HepG2 (cell line): Measurements from ENCODE around the gene TOLLIP. TPM values are rescaled to one million over a fixed set of nuclear protein-coding genes. Genes with fewer than 3 reads are reported as not detected.

Experiments used
- CBX1 ChIP-seq: IDR thresholded peaks from one replicate; pipeline ENCODE4 v1.6.1; 2016; ENCODE audit warnings: antibody characterized with exemption, low read depth
- DMTF1 ChIP-seq: sonication (generic); formaldehyde crosslinking; IDR thresholded peaks from 2 replicates; pipeline ENCODE4 v1.4.0; 2020; ENCODE audit warnings: mild to moderate bottlenecking, missing genetic modification reagents
- EHMT2 ChIP-seq: fragments of 200-600 bp; sonication (generic); IDR thresholded peaks from 2 replicates; pipeline ENCODE4 v1.7.0; 2017; ENCODE audit warnings: antibody characterized with exemption, low read depth, low read length, borderline replicate concordance
- HES4 ChIP-seq: sonication (generic); formaldehyde crosslinking; IDR thresholded peaks from 2 replicates; pipeline ENCODE4 v1.9.0; 2021; ENCODE audit warnings: mild to moderate bottlenecking, missing genetic modification reagents, borderline replicate concordance
- HNRNPH1 ChIP-seq: fragments of 200-400 bp; formaldehyde crosslinking; optimal IDR thresholded peaks from 2 replicates; pipeline ENCODE3; 2017; ENCODE audit warnings: mild to moderate bottlenecking, low read depth, low read length
- NCOA1 ChIP-seq: sonication (generic); formaldehyde crosslinking; IDR thresholded peaks from 2 replicates; pipeline ENCODE4 v1.9.0; 2021; ENCODE audit warnings: missing genetic modification reagents
- RFX3 ChIP-seq: IDR thresholded peaks from 2 replicates; pipeline ENCODE4 v1.6.1; 2016; ENCODE audit warnings: missing biosample characterization, missing genetic modification reagents
- RXRA ChIP-seq: sonication (generic); formaldehyde crosslinking; IDR thresholded peaks from 2 replicates; pipeline ENCODE4 v1.5.1; 2020; ENCODE audit warnings: missing genetic modification reagents
- SP140L ChIP-seq: sonication (generic); formaldehyde crosslinking; IDR thresholded peaks from 2 replicates; pipeline ENCODE4 v1.4.0; 2020; ENCODE audit warnings: missing genetic modification reagents, borderline replicate concordance
- TCF12 ChIP-seq, 2 experiments: fragments of 450-650 bp in 1 of 2; sonication (generic) in 1 of 2; formaldehyde crosslinking in 1 of 2; IDR thresholded peaks; 2 replicates each; pipeline versions ENCODE4 v1.6.1 to v1.8.0; 2017 to 2022; ENCODE audit warnings: antibody characterized with exemption in 1 of 2, mild to moderate bottlenecking in 1 of 2, missing genetic modification reagents in 1 of 2, moderate library complexity in 1 of 2
- TCF7 ChIP-seq: sonication (generic); IDR thresholded peaks from 2 replicates; pipeline ENCODE4 v1.6.1; 2016; ENCODE audit warnings: antibody characterized with exemption, low read depth
- ZBTB34 ChIP-seq: sonication (generic); formaldehyde crosslinking; IDR thresholded peaks from 2 replicates; pipeline ENCODE4 v1.8.0; 2022; ENCODE audit warnings: mild to moderate bottlenecking, missing genetic modification reagents
- ZFP1 ChIP-seq: IDR thresholded peaks from 2 replicates; pipeline ENCODE4 v1.6.1; 2016
- ZFP90 ChIP-seq: sonication (generic); formaldehyde crosslinking; IDR thresholded peaks from 2 replicates; pipeline ENCODE4 v1.8.0; 2022; ENCODE audit warnings: missing genetic modification reagents, mild to moderate bottlenecking, inconsistent platforms, borderline replicate concordance
- ZNF484 ChIP-seq: sonication (generic); formaldehyde crosslinking; IDR thresholded peaks from 2 replicates; pipeline ENCODE4 v1.5.1; 2020; ENCODE audit warnings: mild to moderate bottlenecking, low read depth, missing genetic modification reagents, borderline replicate concordance
- ZNF574 ChIP-seq: sonication (generic); formaldehyde crosslinking; IDR thresholded peaks from 2 replicates; pipeline ENCODE4 v1.4.0; 2020; ENCODE audit warnings: missing genetic modification reagents
- ZNF580 ChIP-seq: IDR thresholded peaks from 2 replicates; pipeline ENCODE4 v1.6.1; 2016; ENCODE audit warnings: low read depth, borderline replicate concordance
- ZNF616 ChIP-seq: sonication (generic); formaldehyde crosslinking; IDR thresholded peaks from 2 replicates; pipeline ENCODE4 v1.5.0; 2020; ENCODE audit warnings: low read depth, mild to moderate bottlenecking, missing genetic modification reagents
- ZNF710 ChIP-seq: sonication (generic); formaldehyde crosslinking; IDR thresholded peaks from 2 replicates; pipeline ENCODE4 v1.5.0; 2020; ENCODE audit warnings: mild to moderate bottlenecking, missing genetic modification reagents, borderline replicate concordance
- ZSCAN9 ChIP-seq: IDR thresholded peaks from 2 replicates; pipeline ENCODE4 v1.6.1; 2016; ENCODE audit warnings: borderline replicate concordance
- polyA plus RNA-seq, 8 experiments: library from polyadenylated mRNA; depleted of rRNA in 3 of 8; stranded (reverse) in 7 of 8; unstranded in 1 of 8; fragments of >200 nt; fragmentation: Illumina TruSeq in 4 of 8; extraction: Trizol in 4 of 8; gene quantifications; 2 replicates each; pipeline versions ENCODE4 v1.2.1 to v1.2.3, GENCODE V29; 2011 to 2016; ENCODE audit warnings: low read depth in 4 of 8, missing spikeins in 1 of 8, mixed read lengths in 1 of 8; ENCODE audit not compliant: insufficient read depth in 1 of 8
- total RNA-seq, 5 experiments: library from RNA; depleted of rRNA; stranded (reverse); fragments of >200 nt; fragmentation: Illumina TruSeq; extraction: Trizol; gene quantifications; 2 replicates each; pipeline ENCODE4 v1.2.3, GENCODE V29; 2016; ENCODE audit warnings: low read depth in 1 of 5

The TOLLIP gene
- total and polyA plus RNA-seq, 2 of the 13 experiments (the other 11 are each of a cell fraction or from before 2014, with no cell fraction given): 25.9 to 47.5 TPM

GRCh38 chr11:1298695-1299492, 10.5 kb downstream of the TOLLIP start (continued):
- TF ChIP-seq HES4: no peak
- peak; percentile 77; the same call in 1 of the 2 replicates for TF ChIP-seq ZSCAN9
- TF ChIP-seq ZFP90: peak; percentile 76; the same call in 1 of the 2 replicates
- TF ChIP-seq NCOA1: no peak
- TF ChIP-seq SP140L (CRISPR knock-in tag): 0 out of 2 replicates have a peak, but pooled peaks have one; percentile 51
- peak; percentile 47 for TF ChIP-seq ZBTB34 (CRISPR knock-in tag)
- TF ChIP-seq TCF7: no peak; the same call in 1 of the 2 replicates
- peak; percentile 65; the same call in 1 of the 2 replicates for TF ChIP-seq ZNF580 (CRISPR knock-in tag)
- peak; percentile 26; the same call in 1 of the 2 replicates for TF ChIP-seq ZNF616 (CRISPR knock-in tag)
- TF ChIP-seq ZNF574: peak; percentile 84
- no peak for TF ChIP-seq EHMT2
- no peak for TF ChIP-seq CBX1
- TF ChIP-seq HNRNPH1: no peak
- peak; percentile 40; the same call in 1 of the 2 replicates for TF ChIP-seq ZFP1 (CRISPR knock-in tag)
- TF ChIP-seq DMTF1 (CRISPR knock-in tag): no peak
- TF ChIP-seq RFX3 (CRISPR knock-in tag): no peak
- TF ChIP-seq RXRA (CRISPR knock-in tag): peak; percentile 41
- TF ChIP-seq ZNF484 (CRISPR knock-in tag): no peak
- TF ChIP-seq TCF12 (IDR thresholded peaks at IDR 0.05): no peak
- TF ChIP-seq TCF12 (CRISPR knock-in tag; IDR thresholded peaks at IDR 0.05): no peak
- TF ChIP-seq ZNF710 (CRISPR knock-in tag): peak; percentile 72; the same call in 1 of the 2 replicates
